Activated CD4-positive, alpha-beta memory T cell treated with anti-CD3 and anti-CD28 coated beads for 36 hours (primary cell): ENCODE data around the gene RBM8A. TPM values are rescaled to one million over a fixed set of nuclear protein-coding genes. Genes with fewer than 3 reads are reported as not detected.
A peak's percentile ranks its signal among the peaks of the same experiment; 100 is the strongest.

Source experiments
- CTCF ChIA-PET: fragments of 350-600 bp; sonication (Branson Sonifier 250); formaldehyde crosslinking; loops from one replicate; lab custom pipeline; 2021; ENCODE audit warnings: antibody characterized with exemption, inconsistent platforms; lab: Charles Lee
- POLR2A ChIA-PET: fragments of 350-600 bp; sonication (Branson Sonifier 250); formaldehyde crosslinking; loops from one replicate; lab custom pipeline; 2021; ENCODE audit warnings: antibody characterized with exemption; lab: Charles Lee
- DNase-seq: peaks from one replicate; pipeline ENCODE4 v3.0.0-alpha.2; 2020
- H3K27ac Mint-ChIP-seq: one replicate; pipeline ENCODE4 v1.8.0; 2021; ENCODE audit warnings: mixed read lengths
- H3K27me3 Mint-ChIP-seq: one replicate; pipeline ENCODE4 v1.8.0; 2021; ENCODE audit warnings: mixed read lengths
- H3K36me3 Mint-ChIP-seq: one replicate; pipeline ENCODE4 v1.8.0; 2021; ENCODE audit warnings: mixed read lengths
- H3K4me1 Mint-ChIP-seq: one replicate; pipeline ENCODE4 v1.8.0; 2021; ENCODE audit warnings: low read depth, mixed read lengths
- H3K4me3 Mint-ChIP-seq: one replicate; pipeline ENCODE4 v1.8.0; 2021; ENCODE audit warnings: mild to moderate bottlenecking, mixed read lengths
- H3K9me3 Mint-ChIP-seq: one replicate; pipeline ENCODE4 v1.8.0; 2021; ENCODE audit warnings: mixed read lengths
- intact Hi-C: fragments of 100-400 bp; cut with micrococcal nuclease; formaldehyde crosslinking; loops from one replicate; pipeline ENCODE4 v1.15.1; 2023
- total RNA-seq, 2 experiments: library from RNA; stranded (reverse); gene quantifications; one replicate each; pipeline ENCODE4 v1.2.3, GENCODE V29; 2021

The RBM8A gene
- total RNA-seq, 2 experiments from 2014 or later = 275 to 277 TPM

GRCh38 chr1:145962157-145963102, 35.1 kb upstream of the RBM8A start:
- POLR2A ChIA-PET = interaction anchor here (0.8 to 6.2 kb wide), 7 partner anchors 15 to 90 kb away, joined by 3 to 62 read pairs (median 6); partner anchors contain the start of gene RBM8A
- Mint-ChIP-seq H3K4me1 (peaks cover 42% of the 10 kb centered on the region), H3K4me3 (peak overlapping the region; percentile 98), H3K27me3 (no peaks in the 10 kb centered on the region), H3K27ac (peak overlapping the region; percentile 95), H3K9me3 (peaks cover 7% of the 10 kb centered on the region), H3K36me3 (peaks cover 1% of the 10 kb centered on the region)
- CTCF ChIA-PET = interaction anchor here (0.7 to 6.1 kb wide), 7 partner anchors 16 to 117 kb away, joined by 3 to 62 read pairs (median 5); partner anchors contain the start of genes NUDT17, PIAS3 and RBM8A
- DNase-seq = peak; percentile 55
- intact Hi-C loops = no loop called here

- no peaks in the 10 kb centered on the region for H3K9me3 Mint-ChIP-seq
- peak; percentile 76 for DNase-seq
- intact Hi-C loops = no loop called here
- ChIA-PET CTCF (interaction anchor here (1.0 to 6.1 kb wide), 3 partner anchors 17 to 46 kb away, joined by 4 to 62 read pairs (median 5); partner anchors contain the start of gene RBM8A), POLR2A (interaction anchor here (0.8 to 6.2 kb wide), 2 partner anchors 16 to 34 kb away, joined by 3 to 62 read pairs; partner anchors contain the start of gene RBM8A)
- peaks cover 44% of the 10 kb centered on the region for H3K4me1 Mint-ChIP-seq
- peak overlapping the region; percentile 91 for H3K4me3 Mint-ChIP-seq
- H3K27me3 Mint-ChIP-seq = no peaks in the 10 kb centered on the region
- peak overlapping the region; percentile 84 for H3K27ac Mint-ChIP-seq
- peaks cover 1% of the 10 kb centered on the region for H3K36me3 Mint-ChIP-seq
These were observed 34.3 kb upstream of the RBM8A start for GRCh38 chr1:145961425-145962156.

- intact Hi-C loops = no loop called here
- ChIA-PET POLR2A (interaction anchor here (6.2 kb wide), 1 partner anchor 34 kb away, joined by 62 read pairs; the partner anchor contains the start of gene RBM8A), CTCF (interaction anchor here (6.1 kb wide), 1 partner anchor 17 kb away, joined by 62 read pairs; no protein-coding TSS in a partner anchor)
- H3K4me1 Mint-ChIP-seq = peaks cover 46% of the 10 kb centered on the region
- no peaks in the 10 kb centered on the region for H3K9me3 Mint-ChIP-seq
- no peak for DNase-seq
- no peaks in the 10 kb centered on the region for H3K27me3 Mint-ChIP-seq
- H3K4me3 Mint-ChIP-seq = peak overlapping the region; percentile 91
- H3K36me3 Mint-ChIP-seq = peaks cover 1% of the 10 kb centered on the region
- H3K27ac Mint-ChIP-seq = peak overlapping the region; percentile 75
These were observed 33.8 kb upstream of the RBM8A start for GRCh38 chr1:145961109-145961424.

GRCh38 chr1:145960468-145961108, 33.3 kb upstream of the RBM8A start:
- Mint-ChIP-seq H3K27ac (peak overlapping the region; percentile 75), H3K36me3 (peaks cover 1% of the 10 kb centered on the region), H3K9me3 (no peaks in the 10 kb centered on the region), H3K4me1 (peaks cover 51% of the 10 kb centered on the region), H3K27me3 (no peaks in the 10 kb centered on the region), H3K4me3 (peak overlapping the region; percentile 91)
- CTCF ChIA-PET = no interaction called here
- POLR2A ChIA-PET = interaction anchor here (6.2 kb wide), 1 partner anchor 33 kb away, joined by 62 read pairs; the partner anchor contains the start of gene RBM8A
- peak; percentile 66 for DNase-seq
- intact Hi-C loops = no loop called here

GRCh38 chr1:145959957-145960467, 32.7 kb upstream of the RBM8A start:
- intact Hi-C loops = loop anchor here (2.0 to 5.0 kb wide), 2 partner anchors 101 to 133 kb away; partner anchors contain the start of gene PIAS3
- H3K9me3 Mint-ChIP-seq = no peaks in the 10 kb centered on the region
- ChIA-PET POLR2A (interaction anchor here (0.8 to 6.2 kb wide), 2 partner anchors 33 to 132 kb away, joined by 4 to 62 read pairs; partner anchors contain the start of gene RBM8A), CTCF (no interaction called here)
- peaks cover 53% of the 10 kb centered on the region for H3K4me1 Mint-ChIP-seq
- peak overlapping the region; percentile 91 for H3K4me3 Mint-ChIP-seq
- no peak overlapping the region for H3K27ac Mint-ChIP-seq
- no peaks in the 10 kb centered on the region for H3K27me3 Mint-ChIP-seq
- no peak for DNase-seq
- H3K36me3 Mint-ChIP-seq = peaks cover 1% of the 10 kb centered on the region

- H3K9me3 Mint-ChIP-seq = no peaks in the 10 kb centered on the region
- peak overlapping the region; percentile 9 for H3K4me3 Mint-ChIP-seq
- H3K27me3 Mint-ChIP-seq = no peaks in the 10 kb centered on the region
- peaks cover 1% of the 10 kb centered on the region for H3K36me3 Mint-ChIP-seq
- DNase-seq = no peak
- peaks cover 59% of the 10 kb centered on the region for H3K4me1 Mint-ChIP-seq
- ChIA-PET CTCF (interaction anchor here (2.1 to 3.1 kb wide), 3 partner anchors 32 to 114 kb away, joined by 7 to 29 read pairs (median 26); partner anchors contain the start of genes NUDT17, PEX11B and RBM8A), POLR2A (interaction anchor here (0.8 to 3.6 kb wide), 4 partner anchors 32 to 132 kb away, joined by 4 to 46 read pairs (median 13); partner anchors contain the start of genes PEX11B and RBM8A)
- intact Hi-C loops = loop anchor here (2.0 to 5.0 kb wide), 2 partner anchors 101 to 132 kb away; partner anchors contain the start of gene PIAS3
- no peak overlapping the region for H3K27ac Mint-ChIP-seq
These were observed 32.0 kb upstream of the RBM8A start for GRCh38 chr1:145959333-145959732.

GRCh38 chr1:145958734-145959133, 31.4 kb upstream of the RBM8A start:
- H3K36me3 Mint-ChIP-seq = peaks cover 1% of the 10 kb centered on the region
- POLR2A ChIA-PET = interaction anchor here (1.4 to 3.6 kb wide), 7 partner anchors 20 to 100 kb away, joined by 4 to 46 read pairs (median 14); partner anchors contain the start of genes PEX11B, PIAS3, RBM8A and TXNIP
- no peak for DNase-seq
- intact Hi-C loops = loop anchor here (1.0 to 5.0 kb wide), 4 partner anchors 38 to 131 kb away; partner anchors contain the start of genes PEX11B, PIAS3 and TXNIP
- no peak overlapping the region for H3K4me3 Mint-ChIP-seq
- H3K27me3 Mint-ChIP-seq = no peaks in the 10 kb centered on the region
- CTCF ChIA-PET = interaction anchor here (0.8 to 3.1 kb wide), 9 partner anchors 10 to 113 kb away, joined by 3 to 29 read pairs (median 7); partner anchors contain the start of genes NUDT17, PEX11B and RBM8A
- H3K9me3 Mint-ChIP-seq = no peaks in the 10 kb centered on the region
- no peak overlapping the region for H3K27ac Mint-ChIP-seq
- H3K4me1 Mint-ChIP-seq = peaks cover 62% of the 10 kb centered on the region

GRCh38 chr1:145957443-145958319, 30.4 kb upstream of the RBM8A start, which contains the start of gene LIX1L:
LIX1L (minus strand) TSS chr1:145958017; CDS start chr1:145957927, 90 bp downstream.
- DNase-seq = peak; percentile 97
- Mint-ChIP-seq H3K36me3 (peaks cover 7% of the 10 kb centered on the region), H3K27ac (peak within 1 kb of the TSS; percentile 79), H3K27me3 (no peaks in the 10 kb centered on the region), H3K9me3 (no peaks in the 10 kb centered on the region), H3K4me1 (peaks cover 57% of the 10 kb centered on the region), H3K4me3 (peak within 1 kb of the TSS; percentile 87)
- POLR2A ChIA-PET = interaction anchor here (0.9 to 3.6 kb wide), 9 partner anchors 21 to 99 kb away, joined by 3 to 46 read pairs (median 9); partner anchors contain the start of genes PEX11B, PIAS3, RBM8A and TXNIP
- CTCF ChIA-PET = interaction anchor here (0.7 to 3.1 kb wide), 13 partner anchors 11 to 112 kb away, joined by 3 to 29 read pairs (median 6); partner anchors contain the start of genes NUDT17, PEX11B, PIAS3 and RBM8A
- intact Hi-C loops = loop anchor here (1.0 to 5.0 kb wide), 5 partner anchors 31 to 130 kb away; partner anchors contain the start of genes PEX11B, PIAS3, RBM8A and TXNIP

- Mint-ChIP-seq H3K36me3 (peaks cover 9% of the 10 kb centered on the region), H3K27me3 (no peaks in the 10 kb centered on the region), H3K4me1 (peaks cover 56% of the 10 kb centered on the region), H3K27ac (peak overlapping the region; percentile 79), H3K4me3 (peak overlapping the region; percentile 87), H3K9me3 (no peaks in the 10 kb centered on the region)
- DNase-seq = no peak
- CTCF ChIA-PET = interaction anchor here (1.1 to 3.1 kb wide), 5 partner anchors 22 to 111 kb away, joined by 3 to 29 read pairs (median 11); partner anchors contain the start of genes NUDT17, PEX11B and RBM8A
- intact Hi-C loops = loop anchor here (2.0 to 5.0 kb wide), 2 partner anchors 30 to 130 kb away; partner anchors contain the start of gene RBM8A
- POLR2A ChIA-PET = interaction anchor here (1.2 to 3.6 kb wide), 4 partner anchors 7 to 98 kb away, joined by 3 to 46 read pairs (median 16); partner anchors contain the start of genes ANKRD34A, PEX11B, PIAS3 and POLR3GL
These were observed 29.6 kb upstream of the RBM8A start for GRCh38 chr1:145956781-145957442.
